Fibroblast of skin of left quadriceps (primary cell): ENCODE data around the gene SMIM45.

Experiments used
- DNase-seq, 2 experiments: peaks; one replicate each; pipeline ENCODE4 v3.0.0-alpha.2; 2013; ENCODE audit warnings: low read depth in 2 of 2

The SMIM45 gene

DNA sequence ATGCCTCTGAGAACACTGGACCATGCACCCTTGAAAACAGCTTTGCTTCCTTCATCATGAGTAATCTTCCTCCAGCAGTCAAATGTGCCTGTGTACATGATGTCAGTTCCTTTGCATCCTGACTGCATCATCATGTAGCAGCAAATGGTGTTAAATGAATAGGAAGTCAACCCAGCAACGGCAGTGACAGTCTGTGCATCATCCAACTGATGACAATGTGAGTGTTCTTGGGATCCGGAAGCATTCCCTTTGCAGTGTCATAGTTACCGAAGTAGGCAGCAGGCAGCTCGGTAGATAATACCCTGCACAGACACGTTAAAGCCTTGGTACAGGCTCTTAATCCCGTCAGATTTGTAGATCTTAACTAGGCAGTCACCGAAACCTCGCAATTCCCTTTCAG lies 49.2 kb downstream of the SMIM45 start:
- DNase-seq, result no peak

DNA sequence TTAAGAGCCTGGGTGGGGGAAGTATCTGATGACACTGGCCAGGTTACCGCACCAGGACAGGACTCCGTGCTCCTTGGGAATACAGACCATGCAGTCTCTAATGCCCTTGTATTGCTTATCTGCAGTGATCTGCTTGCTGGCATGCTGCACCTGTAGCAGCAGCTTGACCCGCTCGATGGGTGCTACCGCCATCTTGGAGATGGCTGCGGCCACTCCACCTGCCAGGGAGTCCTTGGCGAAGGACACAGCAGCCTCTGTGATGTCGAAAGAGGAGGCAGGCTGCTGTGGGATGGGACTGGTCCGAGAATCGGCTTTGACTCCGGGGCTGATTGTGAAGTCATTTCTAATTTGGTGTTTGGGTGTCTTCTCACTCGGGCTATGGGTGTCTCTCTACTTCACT lies 49.8 kb downstream of the SMIM45 start:
- no peak for DNase-seq

DNA sequence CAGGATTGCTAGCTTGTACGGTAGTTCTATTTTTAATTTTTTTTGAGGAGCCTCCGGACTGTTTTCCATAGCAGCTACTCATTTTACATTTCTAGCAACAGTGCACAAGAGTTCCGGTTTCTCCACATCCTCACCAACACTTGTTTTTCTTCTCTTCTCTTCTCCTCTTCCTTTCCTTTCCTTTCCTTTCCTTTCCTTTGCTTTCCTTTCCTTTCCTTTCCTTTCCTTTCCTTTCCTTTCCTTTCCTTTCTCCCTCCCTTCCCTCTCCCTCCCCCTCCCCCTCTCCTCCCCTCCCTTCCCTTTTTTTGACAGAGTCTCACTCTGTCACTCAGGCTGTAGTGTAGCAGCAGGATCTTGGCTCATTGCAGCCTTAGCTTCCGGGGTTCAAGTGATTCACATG lies 56.0 kb downstream of the SMIM45 start:
- DNase-seq, result no peak
